Hypothalamus (tissue), 51 donors: ENCODE measurements around the gene IGDCC3.
"Not testable (repeated sequence)": the region's sequence is repeated elsewhere in the genome, so short reads cannot be mapped to it uniquely, and the experiment has no call there.

ENCODE experiments used
- DNase-seq, 51 donors: peaks; one replicate each; lab custom pipeline; 2025; lab: John Stamatoyannopoulos, UW

Gene IGDCC3

DNA sequence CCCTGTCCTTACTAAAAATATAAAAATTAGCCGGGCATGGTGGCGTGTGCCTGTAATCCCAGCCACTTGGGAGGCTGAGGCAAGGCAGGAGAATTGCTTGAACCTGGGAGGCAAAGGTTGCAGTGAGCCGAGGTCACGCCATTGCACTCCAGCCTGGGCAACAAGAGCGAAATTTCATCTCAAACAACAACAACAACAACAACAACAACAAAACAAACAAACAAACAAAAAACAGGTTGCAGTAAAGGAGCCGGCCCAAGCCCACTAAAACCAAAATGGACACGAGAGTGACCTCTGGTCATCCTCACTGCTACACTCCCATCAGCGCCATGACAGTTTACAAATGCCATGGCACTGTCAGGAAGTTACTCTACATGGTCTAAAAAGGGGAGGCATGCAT lies 30.0 kb downstream of the IGDCC3 start:
- DNase-seq, result not testable (repeated sequence)

DNA sequence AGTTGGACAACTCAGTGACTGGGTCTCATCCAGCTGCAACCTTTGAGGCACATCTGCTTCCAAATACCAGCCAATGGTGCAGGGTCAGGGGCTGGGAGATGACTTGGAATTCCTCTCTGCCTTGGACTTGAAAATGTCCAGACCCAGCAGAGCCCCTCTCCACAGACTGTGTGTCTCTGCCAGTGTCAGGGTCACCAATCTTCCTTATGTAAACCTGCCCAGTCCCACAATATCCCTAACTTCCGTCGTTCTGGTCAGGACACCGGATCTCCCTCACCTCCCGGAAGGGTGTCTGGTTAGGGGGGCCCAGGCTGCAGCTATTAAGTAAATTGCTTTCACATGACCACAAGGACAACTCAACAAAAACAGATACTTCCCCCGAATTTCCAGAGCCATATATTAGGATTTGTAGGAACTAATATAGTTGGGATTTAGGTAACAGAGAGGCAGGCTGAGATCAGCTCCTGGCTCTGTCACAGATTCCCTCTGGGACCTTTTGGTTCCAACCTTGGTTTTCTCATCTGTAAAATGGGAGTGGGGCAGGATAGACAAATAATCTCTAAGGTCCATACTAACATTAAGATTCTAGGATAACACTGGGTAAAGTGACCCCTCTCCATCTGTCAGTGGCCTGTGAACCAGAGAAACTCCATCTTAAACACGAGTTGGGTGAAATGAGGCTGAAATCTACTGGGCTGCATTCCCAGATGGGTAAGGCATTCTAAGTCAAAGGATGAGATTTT lies 30.8 kb downstream of the IGDCC3 start:
- DNase-seq, result no peak

DNA sequence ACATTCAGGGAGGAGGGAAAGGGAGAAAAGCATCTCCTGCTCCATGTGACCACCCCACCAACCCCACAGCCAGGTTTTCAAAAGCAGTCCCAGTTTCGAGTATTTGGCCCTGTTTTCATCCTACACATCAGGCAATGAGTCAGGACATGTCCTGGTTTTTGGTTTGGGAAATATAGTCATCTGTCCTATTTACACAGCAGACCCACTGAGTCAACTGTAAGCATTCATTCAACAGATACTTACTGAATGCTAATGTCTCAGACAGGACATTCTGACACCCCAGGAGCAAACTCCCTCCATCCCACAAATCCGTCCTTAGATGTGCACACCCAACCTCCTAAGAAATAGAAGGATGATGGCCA lies 32.9 kb downstream of the IGDCC3 start:
- no peak for DNase-seq

DNA sequence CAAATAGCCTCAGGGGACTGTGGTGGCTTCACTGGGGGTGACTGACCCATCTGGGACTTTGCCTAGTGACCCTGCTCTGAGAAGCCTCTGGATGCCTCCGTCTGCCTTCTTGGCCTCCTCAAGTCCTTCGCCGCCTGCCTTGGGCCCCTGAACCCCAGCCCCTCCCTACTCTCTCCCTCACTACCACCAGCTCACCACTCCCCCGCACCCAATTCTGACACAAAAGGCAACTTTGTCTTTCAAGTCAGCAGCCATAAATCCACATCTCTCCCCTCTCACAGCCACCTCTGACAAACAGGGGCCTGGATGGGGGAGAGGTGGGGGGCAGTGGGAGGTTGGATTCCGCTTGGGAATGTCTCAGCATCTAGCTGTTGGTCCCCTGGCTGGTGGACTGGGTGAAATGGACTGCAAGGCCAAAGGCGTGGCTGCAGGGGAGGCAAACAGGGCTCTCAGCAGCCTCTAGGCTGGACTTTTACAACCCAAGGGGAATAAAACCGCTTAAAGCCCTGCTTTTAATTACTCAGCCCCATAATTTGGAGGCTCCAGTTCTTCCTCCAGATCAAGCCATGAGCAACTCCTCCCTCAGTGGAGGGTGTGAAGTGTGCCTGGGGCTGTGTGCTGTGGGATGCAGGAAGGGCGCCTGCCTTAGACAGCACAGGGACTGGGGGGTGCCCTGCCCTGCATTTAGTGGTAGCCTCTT lies 33.4 kb downstream of the IGDCC3 start:
- DNase-seq, result peak in 1 of 51 donors; percentile 7

DNA sequence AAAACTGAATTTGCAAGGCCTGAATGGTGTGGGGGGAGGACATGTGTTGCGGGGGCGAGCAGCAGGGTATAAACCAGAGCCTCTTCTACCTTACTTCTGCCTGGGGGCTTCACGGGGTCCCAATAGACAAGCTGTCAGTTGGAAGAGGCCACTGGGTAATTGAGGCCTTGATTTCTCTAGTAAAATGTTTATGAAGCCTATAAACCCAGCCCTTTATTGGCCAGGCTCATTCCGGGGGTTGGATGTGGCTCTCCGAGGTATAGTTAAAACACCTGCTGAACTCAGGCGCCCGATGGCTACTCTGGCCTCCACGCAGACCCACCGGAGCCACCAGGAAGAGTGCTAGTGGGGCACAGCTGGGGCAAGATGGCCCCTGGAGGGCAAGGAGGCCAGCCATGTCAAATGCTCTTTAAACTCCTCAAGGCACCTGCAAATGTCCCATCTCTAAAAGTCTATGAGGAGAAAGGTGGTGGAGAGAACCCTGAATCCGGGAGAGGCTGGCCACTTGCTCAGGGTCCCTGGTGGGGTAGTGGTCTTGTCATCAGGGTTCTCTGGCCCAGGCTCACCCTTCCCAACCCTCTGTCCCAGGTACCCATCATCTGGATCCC lies 34.3 kb downstream of the IGDCC3 start:
- DNase-seq, result no peak

DNA sequence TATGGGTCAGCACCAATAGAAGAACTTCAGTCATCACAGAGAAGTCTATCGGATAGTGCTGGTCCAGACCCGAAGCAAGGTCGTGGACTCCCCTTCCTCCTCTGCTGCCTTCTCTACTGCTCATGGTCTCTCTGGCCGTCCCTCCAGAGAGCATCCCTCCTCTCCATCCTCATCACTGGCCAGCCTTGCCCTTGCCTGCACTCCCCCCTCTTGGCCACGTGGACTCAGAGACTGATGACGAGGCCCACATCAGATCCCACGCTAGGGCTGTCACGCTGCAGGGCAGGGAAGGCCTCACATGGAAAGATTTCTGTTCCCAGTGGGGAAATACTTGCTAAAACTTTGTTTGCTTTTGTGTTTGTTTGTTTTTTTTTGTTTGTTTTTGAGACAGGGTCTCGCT lies 35.3 kb downstream of the IGDCC3 start:
- no peak for DNase-seq

DNA sequence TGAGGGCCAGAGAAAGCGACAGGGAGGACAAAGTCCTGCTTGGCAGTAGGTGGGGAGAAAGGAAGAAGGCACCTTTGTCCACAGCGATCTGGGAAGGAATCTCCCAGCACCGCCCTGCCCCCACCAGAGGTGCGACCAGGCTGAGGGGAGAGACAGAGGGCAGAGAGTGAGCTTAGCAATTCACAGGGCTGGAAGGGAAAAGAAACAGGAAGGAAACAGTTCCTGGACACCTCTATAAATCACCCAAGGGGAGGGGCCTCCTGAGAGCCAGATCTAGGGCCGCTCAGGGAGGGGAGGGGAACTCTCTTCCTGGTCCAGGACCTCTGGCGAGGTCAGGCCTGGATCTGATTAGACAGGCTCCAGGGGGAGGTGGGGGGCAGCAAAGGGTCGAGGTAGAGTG lies 37.9 kb downstream of the IGDCC3 start:
- DNase-seq, result no peak

DNA sequence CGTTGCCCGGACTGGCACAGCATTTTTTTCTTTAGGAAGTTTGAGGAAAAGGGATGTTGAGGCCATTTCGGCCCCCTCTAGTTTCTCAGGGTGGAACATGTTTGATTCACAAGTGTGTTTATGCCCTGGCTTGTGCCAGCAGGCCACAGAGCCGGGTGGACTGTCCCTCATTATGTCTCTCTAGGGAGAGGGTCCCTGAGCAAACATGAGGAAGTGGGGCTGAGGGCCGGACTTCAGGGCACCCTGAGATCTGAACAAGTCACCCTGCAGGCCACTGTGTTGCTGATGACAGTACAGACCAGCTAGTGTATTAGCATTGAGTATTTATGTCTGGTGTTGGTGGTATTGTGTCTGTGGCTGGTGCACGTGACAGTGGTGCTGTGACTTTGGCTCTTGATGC lies 38.4 kb downstream of the IGDCC3 start:
- no peak for DNase-seq

DNA sequence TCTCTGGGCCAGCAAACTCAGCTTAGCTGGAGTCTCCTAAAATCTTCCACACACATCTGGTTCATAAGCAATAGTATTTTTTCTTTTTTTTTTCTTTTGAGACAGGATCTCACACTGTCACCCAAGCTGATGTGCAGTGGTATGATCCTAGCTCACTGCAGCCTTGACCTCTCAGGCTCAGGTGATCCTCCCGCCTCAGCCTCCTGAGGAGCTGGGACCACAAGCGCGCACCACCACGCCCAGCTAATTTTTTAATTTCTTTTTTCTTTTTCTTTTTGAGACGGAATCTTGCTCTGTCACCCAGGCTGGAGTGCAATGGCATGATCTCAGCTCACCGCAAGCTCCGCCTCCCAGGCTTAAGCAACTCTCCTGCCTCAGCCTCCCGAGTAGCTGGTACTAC lies 39.0 kb downstream of the IGDCC3 start:
- DNase-seq, result no peak

DNA sequence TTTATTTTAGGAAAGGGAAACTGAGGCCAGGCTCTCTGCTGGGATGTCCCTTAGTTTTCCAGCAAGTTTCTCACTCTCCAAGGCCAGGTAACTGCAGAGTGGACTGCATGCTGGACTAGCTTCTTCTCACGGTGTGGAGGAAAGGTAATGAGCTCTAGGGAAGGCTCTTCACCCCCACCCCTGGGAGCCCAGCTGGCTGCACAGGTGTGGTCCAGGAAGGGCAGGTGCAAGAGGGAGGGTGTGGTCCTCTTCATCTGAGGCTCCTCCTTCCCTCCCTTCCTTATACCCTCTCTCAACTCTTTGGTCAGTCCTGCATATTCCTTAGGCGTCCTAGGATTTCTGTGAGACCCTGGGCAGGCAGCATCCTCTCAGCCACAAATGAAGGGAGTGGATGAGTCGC lies 39.4 kb downstream of the IGDCC3 start:
- no peak for DNase-seq

DNA sequence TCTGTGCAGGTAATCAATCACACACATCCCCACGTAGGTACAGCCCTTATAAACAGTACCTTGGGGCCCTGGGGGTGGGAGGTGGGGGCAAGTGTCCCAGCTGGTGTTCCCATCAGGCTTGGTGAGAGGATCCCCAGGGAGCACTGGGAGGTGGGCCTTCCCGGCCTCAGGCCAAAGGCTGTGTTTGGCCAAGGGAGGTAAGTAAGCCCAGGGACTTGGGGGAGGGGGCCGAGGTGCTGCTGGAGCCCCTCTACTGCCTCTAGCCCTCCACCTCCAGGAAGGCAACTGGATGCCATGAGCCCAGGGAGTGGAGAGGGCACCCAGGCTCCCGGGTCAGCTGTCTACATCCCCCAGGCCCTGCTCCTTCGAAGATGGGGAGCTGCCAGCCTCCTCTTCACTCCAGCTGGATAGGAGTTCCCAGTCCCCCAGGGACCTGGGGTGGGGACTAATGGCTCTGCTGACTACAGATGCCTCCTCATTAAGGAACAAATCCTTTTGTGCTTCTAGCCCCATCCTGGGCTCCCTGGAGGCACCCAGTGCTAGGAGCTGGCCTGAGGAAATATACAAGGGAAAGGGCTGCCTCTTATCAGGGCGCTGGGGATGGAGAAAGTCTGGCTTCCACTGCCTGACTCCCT lies 40.2 kb downstream of the IGDCC3 start:
- DNase-seq, result no peak

DNA sequence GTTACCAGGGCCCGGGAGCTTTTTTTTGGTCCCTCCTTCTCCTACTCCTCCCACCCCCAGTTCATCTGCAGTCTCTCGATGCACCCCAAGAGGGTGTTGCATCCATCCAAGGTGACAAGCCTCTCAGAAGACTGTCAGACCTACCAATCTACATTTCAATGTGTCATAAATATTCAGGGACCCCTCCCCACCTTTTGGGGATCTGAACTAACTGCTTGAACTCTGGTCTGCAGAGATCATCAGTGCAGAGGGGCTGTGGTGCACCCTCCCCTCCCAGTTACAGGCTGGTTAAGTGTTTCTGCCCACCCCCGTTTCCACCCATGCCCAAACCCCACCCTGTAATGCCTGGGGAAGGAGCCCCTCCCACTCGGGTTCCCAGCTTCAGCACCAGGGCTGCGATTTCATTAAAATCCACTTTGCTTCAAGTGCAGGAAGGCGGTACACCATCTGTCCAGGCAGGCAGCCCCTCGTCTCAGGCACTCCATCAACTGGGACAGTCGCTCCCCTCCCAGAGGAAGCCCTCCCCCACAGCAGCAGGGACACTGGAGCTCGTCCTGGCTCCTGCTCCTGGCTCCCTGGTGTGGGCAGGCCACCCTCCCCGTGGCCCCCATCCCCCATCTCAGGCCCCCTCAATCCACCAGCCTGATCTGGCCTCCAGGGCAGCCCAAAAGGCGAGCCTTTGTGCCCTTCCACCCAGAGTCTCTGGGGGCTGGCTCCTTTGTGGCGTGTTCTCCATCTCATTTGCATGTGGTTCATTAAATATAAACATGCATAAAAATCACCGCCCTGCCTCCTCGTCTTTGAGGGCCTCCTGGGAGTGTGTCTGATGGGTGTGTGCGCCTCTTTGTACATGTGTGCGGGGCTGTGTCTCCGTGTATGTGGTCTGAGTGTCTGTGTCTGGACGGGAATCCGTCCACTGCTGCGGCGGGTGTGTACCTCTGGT lies 41.0 kb downstream of the IGDCC3 start:
- no peak for DNase-seq

DNA sequence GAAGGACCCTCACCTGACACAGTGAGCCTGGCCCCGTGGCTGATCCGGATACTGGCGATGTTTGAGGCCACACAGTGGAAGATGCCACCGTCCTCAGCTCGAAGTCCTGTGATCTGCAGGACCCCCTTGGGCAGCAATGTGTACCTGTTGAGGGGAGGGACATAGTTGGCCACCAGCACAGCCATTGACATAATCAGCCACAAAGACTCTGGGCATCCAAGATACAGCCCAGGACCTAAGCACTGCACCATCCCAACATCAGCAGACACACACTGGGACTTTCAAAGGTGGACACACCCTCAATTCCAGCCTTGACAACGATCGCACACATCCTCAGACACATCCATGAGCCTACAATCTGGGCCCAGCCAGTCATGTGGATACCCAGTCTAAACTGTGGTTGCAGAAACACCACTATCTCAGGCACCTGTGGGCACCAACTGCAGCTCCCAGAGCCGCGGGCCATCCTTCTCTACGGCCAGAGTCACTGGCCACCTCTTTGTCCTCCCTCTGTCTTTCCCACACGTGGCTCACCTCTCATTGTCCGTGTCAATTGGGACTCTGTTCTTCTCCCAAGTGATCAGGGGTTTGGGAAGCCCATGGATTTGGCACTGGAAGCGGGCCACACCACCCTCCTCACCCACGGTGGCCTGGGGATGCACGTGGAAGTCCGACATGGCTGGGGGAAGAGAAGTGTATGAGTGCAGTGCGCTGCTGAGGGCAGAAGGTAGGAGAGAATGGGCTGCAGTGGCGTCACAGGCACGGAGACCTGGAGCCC lies 42.3 kb downstream of the IGDCC3 start:
- DNase-seq, result no peak

DNA sequence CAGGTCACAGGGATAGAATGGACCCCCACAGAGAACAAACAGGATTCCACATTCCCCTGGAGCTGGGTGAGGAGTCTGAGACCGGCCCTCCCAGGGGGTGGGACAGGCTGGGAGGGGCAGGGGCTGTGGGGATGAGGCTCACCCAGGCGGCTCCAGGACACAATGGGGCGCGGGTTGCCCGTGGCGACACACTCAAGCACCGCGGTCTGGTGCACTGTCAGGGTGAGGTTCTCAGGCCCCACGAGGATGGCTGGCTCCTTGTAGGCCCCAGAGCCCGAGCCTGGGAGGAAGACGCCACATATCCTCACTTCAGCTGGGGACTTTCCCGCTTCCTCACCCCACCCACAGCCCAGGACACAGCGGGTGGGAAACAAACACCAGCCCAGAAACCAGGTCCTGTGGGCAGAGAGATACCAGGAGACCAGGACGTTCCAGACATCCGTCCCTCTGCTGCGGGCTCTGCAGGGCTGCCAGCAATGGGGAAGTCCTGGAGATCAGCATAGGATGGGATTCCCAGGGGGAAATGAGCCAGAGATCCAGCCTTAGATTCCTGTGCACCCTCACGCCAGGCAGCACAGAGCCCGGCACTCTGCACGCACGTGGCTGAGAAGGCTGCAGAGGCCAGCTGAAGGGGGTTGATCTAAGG lies 43.1 kb downstream of the IGDCC3 start:
- peak in 1 of 51 donors; percentile 6 for DNase-seq

DNA sequence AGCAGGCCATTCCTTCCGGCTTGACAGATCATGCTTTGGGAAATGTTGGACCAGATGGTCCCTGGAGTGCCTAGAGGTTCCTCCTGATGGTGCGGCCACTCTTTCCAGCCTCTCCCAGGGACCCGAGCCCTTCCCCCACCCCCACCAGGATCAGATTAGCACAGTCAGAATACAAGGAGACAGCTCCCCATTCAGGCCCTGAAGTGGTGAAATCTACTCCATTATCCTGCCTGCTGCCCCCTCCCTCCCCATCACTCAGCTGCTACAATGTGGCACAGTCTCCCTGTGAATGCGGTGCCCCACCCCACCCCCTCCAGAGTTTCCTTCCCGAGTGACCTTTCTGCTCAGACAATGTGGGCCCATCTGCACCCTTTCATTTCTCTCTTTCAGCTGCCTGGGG lies 43.9 kb downstream of the IGDCC3 start:
- peak in 1 of 51 donors; percentile 22 for DNase-seq

DNA sequence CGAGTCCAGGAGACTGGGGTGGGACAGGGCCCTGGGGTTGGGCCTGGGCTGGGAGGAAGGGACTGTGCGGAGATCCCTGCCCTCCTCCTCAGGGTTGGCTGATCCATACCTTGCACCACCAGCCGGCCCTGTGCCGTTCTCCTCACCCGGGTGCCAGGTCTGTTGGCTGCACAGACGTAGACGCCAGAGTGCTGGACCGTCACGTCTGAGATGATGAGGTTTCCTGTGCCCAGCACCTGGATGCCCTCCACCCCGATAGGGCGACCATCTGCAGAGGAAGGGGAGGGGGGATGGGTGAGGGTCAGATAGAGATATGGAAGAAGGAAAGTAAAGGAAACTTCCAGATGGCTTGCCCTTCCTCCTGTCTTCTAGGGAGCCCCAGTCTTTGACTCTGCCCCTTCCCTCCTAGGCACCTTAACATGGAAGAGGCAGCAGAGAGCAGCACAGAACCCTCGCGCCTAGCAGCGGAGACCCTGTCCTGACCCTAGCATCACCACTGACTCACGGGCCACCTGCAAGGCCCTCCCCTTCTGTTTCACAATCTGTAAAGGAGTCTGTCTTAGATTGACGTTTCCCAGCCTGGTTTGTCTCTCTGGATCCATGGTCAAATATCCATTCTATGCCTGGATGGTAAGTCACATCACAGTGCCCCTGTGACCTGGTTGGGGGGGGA lies 44.5 kb downstream of the IGDCC3 start:
- DNase-seq, result no peak

DNA sequence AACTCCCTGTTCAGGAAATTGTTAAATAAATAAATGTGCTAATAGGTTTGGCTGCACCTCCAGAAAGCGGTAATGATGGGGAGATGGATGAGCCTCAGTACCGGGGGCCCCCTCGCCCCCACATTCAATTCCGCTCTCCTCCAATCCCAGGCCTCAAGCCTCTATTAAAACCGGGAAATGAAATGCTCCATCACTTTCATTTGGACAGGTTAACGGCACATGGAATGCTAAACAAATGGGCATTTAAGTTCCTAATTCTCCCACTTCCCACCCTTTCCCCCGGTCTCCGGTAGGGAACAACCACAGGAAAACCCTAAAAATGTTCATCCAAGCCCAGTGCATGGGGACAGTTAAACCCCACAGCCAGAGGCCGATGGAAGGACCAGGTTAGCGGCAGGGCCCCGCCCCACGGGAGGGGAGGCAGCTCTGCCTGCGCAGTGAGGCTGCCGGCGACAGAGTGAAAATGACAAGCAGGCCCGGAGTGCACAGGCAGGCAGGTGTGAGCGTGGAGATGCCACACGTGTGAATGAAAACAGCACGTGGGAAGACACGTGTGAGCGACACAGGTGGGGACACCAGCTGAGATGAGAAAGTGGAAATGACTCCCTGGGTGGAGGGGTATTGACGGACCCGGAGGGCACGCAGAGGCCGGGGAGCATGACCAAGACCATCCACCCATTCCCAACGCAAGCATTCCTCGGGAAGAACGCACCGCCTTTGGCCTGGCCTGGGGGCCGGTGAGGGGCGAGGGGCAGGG lies 45.2 kb downstream of the IGDCC3 start:
- DNase-seq, result no peak

DNA sequence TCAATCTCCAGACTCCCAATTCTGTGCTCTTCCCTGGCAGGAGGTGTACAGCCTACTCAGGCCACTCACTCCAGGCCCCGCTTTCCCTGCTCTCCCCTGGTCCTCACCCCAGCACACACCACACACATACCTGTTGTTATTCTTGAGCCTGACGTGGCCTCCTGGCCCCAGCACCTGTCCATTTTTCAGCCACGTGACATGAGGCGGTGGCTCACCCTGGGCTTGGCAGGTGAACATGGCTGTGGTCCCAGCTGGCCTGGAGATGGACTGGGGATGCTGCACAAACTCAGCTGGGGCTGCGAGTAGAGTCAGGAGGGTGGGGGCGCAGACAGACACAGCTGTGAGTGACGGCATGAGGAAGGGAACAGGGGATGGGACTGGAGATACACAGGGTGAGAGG lies 46.0 kb downstream of the IGDCC3 start:
- DNase-seq, result no peak
